Omental fat pad (tissue), 4 donors: ENCODE measurements around the gene ENTPD8. TPM values are rescaled to one million over a fixed set of nuclear protein-coding genes. Genes with fewer than 3 reads are reported as not detected.
A peak's percentile ranks its signal among the peaks of the same experiment; 100 is the strongest.

ENCODE experiments used
- ATAC-seq: fragments of 150-250 bp; one replicate; pipeline ENCODE4 v1.9.1; 2016; ENCODE audit warnings: mild to moderate bottlenecking, moderate library complexity; ENCODE audit not compliant: low FRiP score
- DNase-seq: peaks from one replicate; pipeline ENCODE4 v3.0.0-alpha.2; 2019; ENCODE audit warnings: low spot score
- total RNA-seq, 4 donors: library from RNA; depleted of rRNA; stranded (reverse); fragments of >200 nt; gene quantifications; one replicate each; pipeline ENCODE4 v1.1.0, GENCODE V29; 2016
- TF ChIP-seq, protein P1 (sequence below), 3 donors: fragments of 450-650 bp; IDR thresholded peaks; one replicate each; pipeline ENCODE4 v1.5.1; 2016 to 2017; ENCODE audit warnings: antibody characterized with exemption in 3 of 3, mild to moderate bottlenecking in 3 of 3, moderate library complexity in 2 of 3

The ENTPD8 gene
- total RNA-seq, 4 donors from 2014 or later: not detected

DNA sequence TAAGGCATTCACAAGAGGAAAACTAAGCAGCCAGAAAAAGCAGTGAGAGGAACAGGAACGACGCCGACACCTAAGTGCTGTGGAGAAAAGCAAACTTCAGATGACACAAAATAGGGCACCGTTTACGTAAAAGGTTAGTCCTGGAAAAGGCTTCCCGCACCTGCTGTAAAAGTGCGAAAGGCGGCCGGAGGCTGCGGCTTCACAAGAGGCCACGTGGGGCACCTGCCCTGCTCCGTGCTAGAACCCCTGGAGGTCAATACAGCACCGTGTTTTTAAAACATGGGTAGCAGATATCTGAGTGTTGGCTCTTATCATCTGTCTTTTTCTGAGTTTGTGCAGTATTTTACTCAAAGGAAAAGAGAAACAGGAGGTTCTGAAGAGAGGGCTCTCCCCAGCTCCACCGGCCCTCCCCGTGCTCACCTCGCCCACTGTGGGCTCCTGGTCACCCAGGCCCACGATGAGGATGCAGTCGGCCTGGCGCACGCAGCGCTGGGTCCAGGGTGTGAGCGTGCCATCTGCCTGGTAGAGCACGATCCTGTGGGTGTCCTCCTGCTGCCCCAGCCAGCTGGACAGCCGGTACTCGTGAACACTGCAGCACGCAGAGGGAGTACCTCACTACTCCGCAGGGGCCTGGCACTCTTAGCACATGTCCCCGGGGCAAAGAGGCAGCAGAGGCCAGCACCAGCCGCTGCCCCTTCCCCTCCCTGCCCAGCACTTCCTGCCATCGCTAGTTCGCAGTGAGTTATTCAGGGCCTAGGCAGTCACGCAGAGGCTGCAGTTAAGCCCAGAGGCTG lies 38.9 kb upstream of the ENTPD8 start:
- ATAC-seq (peak; percentile 17), DNase-seq (no peak)
- TF ChIP-seq, protein P1, sequence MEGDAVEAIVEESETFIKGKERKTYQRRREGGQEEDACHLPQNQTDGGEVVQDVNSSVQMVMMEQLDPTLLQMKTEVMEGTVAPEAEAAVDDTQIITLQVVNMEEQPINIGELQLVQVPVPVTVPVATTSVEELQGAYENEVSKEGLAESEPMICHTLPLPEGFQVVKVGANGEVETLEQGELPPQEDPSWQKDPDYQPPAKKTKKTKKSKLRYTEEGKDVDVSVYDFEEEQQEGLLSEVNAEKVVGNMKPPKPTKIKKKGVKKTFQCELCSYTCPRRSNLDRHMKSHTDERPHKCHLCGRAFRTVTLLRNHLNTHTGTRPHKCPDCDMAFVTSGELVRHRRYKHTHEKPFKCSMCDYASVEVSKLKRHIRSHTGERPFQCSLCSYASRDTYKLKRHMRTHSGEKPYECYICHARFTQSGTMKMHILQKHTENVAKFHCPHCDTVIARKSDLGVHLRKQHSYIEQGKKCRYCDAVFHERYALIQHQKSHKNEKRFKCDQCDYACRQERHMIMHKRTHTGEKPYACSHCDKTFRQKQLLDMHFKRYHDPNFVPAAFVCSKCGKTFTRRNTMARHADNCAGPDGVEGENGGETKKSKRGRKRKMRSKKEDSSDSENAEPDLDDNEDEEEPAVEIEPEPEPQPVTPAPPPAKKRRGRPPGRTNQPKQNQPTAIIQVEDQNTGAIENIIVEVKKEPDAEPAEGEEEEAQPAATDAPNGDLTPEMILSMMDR (IDR thresholded peaks at IDR 0.05): no peak

DNA sequence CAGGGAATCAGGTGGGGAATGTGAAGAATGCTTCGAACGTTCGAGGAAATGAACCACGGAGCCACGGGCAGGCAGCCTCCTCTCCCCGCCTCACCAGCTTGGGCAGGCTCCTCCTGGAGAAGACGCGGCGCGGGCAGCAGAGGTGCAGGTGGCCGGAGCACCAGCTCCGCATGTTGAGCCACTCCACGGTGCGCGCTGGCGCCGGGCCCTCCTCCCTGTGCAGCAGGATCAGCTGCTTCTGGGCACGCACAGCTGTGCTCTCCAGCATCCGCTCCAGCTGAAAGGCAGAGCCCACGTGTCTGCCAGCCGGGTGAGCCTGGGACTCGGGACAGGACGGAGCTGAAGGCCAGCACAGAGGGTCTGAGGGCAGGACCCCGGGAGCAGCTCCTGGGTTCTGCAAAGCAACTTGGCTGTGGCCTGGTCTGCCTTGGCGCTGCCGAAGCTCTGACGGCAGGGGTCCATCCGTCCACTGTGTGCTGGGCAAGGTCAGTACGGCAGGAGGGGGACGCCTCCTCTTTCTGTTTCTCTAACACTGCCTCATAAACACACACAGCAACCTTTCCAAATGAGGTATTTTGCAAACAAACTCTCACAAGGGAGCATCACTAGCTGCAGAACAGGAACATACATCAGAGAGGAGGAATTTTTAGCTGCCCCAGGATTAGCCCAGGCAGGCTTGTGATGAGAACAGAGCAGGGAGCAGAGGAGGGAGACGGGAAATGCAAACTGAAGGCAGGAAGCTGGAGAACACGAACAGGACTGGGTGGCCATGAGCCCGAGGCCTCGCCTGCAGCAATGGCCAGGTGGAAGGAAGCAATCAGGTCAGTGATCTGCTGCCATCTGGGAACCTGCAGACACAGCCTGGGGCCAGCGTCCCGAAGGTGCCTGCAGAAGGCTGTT lies 38.1 kb upstream of the ENTPD8 start:
- DNase-seq (no peak), ATAC-seq (no peak)
- TF ChIP-seq, protein P1 (IDR thresholded peaks at IDR 0.05): no peak

DNA sequence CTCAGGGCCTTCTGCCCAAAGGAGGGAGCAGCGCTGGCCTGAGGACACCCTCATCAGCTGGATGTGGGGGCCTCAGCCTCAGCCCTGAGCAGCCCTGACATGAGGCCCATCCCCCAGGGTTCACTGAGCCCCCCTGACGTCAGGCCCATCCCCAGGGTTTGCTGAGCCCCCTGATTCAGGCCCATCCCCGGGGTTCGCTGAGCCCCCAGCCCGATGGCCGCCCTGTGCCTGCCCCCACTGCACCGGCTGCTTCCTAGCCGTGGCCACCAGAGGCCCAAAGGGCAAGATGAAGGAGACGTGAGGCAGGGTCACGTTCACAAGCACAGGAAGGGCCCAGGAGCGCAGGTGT lies 37.4 kb upstream of the ENTPD8 start:
- no peak for ATAC-seq
- no peak for DNase-seq
- TF ChIP-seq, protein P1 (IDR thresholded peaks at IDR 0.05): no peak

DNA sequence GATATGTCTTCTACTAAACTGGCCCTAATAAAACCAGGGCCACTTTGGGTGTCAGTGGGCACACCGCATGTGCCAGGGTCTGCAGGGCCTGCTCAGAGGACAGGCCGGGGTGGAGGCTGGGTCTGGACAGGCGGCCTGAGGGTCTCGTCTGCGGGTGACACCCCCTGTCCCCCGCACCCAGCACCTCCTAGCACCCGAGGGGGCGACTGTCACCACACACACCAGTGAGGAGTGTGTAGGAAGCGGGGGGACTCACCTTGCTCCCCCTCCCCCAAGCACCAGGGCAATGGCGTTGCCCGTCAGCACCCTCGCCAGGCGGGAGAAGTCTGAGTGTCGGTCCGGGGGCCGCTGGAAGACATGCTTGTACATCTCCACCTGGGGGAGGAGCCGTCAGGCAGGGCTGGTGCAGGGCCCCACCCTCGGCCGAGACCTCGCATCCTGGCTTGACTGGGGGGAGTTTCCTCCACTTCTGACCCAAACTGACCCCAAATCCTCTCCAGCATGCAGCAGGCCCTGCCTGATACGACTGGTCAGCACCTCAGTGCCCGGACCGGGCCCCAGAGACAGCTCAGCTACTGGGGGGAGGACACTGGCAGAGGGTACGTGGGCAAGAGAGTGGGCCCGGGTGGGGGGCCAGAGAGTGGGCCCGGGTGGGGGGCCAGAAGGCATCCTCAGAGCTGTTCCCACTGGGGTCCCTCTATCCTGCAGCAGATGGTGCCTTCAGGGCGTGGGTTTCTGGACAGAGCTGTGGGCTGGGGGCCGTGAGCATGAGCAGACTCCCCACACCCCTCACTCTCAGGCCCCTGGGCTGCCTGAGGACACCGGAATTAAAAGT lies 36.8 kb upstream of the ENTPD8 start:
- ATAC-seq: no peak
- no peak for DNase-seq
- TF ChIP-seq, protein P1 (IDR thresholded peaks at IDR 0.05): no peak

DNA sequence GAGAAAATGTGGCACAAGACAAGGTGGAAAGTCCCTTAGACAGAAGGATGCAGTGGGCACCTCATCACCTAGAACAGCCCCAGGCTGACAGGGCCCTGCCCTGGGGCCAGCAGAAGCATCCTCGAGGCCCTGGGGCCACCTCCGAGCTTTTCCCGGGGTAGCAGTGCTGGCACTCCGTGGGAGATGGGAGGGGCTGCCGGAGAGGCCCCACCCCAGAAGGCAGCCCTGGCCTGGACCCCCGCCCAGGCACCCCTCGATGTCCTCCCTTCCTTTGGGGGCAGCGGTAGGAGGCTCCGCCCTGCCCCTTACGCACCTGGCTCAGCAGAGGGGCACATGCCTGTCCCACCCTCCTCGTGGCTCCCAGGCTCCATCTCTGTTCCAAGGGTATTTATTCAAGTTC lies 35.7 kb upstream of the ENTPD8 start:
- ATAC-seq (no peak), DNase-seq (no peak)
- TF ChIP-seq, protein P1 (IDR thresholded peaks at IDR 0.05): no peak

DNA sequence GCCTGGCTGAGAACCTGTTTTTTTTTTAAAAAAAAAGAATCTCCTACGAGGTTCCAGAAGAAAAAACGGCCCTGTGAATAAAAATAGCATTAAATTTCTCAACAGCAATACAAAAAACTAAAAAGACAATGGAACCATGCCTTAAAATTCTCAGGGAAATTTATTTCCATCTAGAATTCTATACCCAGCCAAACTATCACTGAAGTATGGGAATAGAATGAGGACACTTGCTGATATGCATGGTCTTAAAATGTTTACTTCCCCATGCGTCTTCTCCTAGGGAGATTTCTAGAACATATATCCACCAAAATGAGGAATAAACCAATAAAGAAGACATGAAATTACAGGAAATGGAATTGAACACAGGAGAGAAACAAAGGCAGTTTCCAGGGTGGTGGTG lies 34.5 kb upstream of the ENTPD8 start:
- TF ChIP-seq, protein P1 (IDR thresholded peaks at IDR 0.05): no peak
- DNase-seq: no peak
- no peak for ATAC-seq
